NCI-H128 (cell line): ENCODE measurements around the gene ALDH18A1.

Experiments
- DNase-seq: peaks from one replicate; lab custom pipeline; 2025; ENCODE audit not compliant: unreplicated experiment; lab: John Stamatoyannopoulos, UW

ALDH18A1 gene

GRCh38 chr10:95559471-95559870 is 97.0 kb downstream of the ALDH18A1 start:
- no peak for DNase-seq

- DNase-seq, result no peak
Measured at GRCh38 chr10:95558593-95559320, 97.8 kb downstream of the ALDH18A1 start.

- DNase-seq, result no peak
Measured at GRCh38 chr10:95556994-95557767, 99.3 kb downstream of the ALDH18A1 start.
